PC-9 (cell line): ENCODE results near the gene ARRB1.

ENCODE experiments used
- CTCF ChIP-seq: fragments of 200-600 bp; sonication (generic); conservative IDR thresholded peaks from 2 replicates; pipeline ENCODE4 v1.6.1; 2017; ENCODE audit warnings: mixed run types, antibody characterized with exemption, mild to moderate bottlenecking, moderate library complexity
- EZH2 ChIP-seq: fragments of 200-600 bp; sonication (generic); IDR thresholded peaks from 2 replicates; pipeline ENCODE4 v1.8.0; 2017; ENCODE audit warnings: antibody characterized with exemption, low read depth

- TF ChIP-seq EZH2, result no peak
- no peak for TF ChIP-seq CTCF
Observed at GRCh38 chr11:75273411-75274391, 77.8 kb downstream of the ARRB1 start.
